H1 (cell line): ENCODE measurements around the gene FAM222B. TPM values are rescaled to one million over a fixed set of nuclear protein-coding genes. Genes with fewer than 3 reads are reported as not detected.

Source experiments
- CTCF ChIA-PET: fragments of 300-600 bp; sonication (Branson Sonifier 250); formaldehyde crosslinking; loops from one replicate; lab custom pipeline; 2021; ENCODE audit not compliant: partially characterized antibody; lab: Charles Lee
- POLR2A ChIA-PET: fragments of 300-600 bp; sonication (Branson Sonifier 250); formaldehyde crosslinking; loops from one replicate; lab custom pipeline; 2021; ENCODE audit warnings: inconsistent platforms; ENCODE audit not compliant: partially characterized antibody; lab: Charles Lee
- DNase-seq, 2 experiments: peaks; one replicate each; pipeline versions ENCODE4 v3.0.0 to v3.0.0-alpha.2; 2010 to 2022; ENCODE audit warnings: low spot score in 2 of 2, low read depth in 1 of 2, mixed read lengths in 1 of 2
- FAIRE-seq: peaks from 2 replicates; lab custom pipeline; 2011; peaks lifted over from hg19 to GRCh38; lab: Jason Lieb, UNC
- H2AFZ ChIP-seq: 2 replicates; pipeline ENCODE4 v1.8.1; 2012; ENCODE audit warnings: low read length, inconsistent platforms
- H2AK5ac ChIP-seq: 2 replicates; pipeline ENCODE4 v1.6.1; 2013; ENCODE audit warnings: low read depth, low read length
- H2BK120ac ChIP-seq: replicated peaks from 2 replicates; pipeline ENCODE3; 2013; ENCODE audit warnings: low read depth, low read length, inconsistent platforms
- H2BK12ac ChIP-seq: 2 replicates; pipeline ENCODE4 v1.6.1; 2013; ENCODE audit warnings: low read depth, low read length
- H2BK15ac ChIP-seq: 2 replicates; pipeline ENCODE4 v1.6.1; 2013; ENCODE audit warnings: low read length
- H2BK20ac ChIP-seq: 2 replicates; pipeline ENCODE4 v1.6.1; 2013; ENCODE audit warnings: low read length
- H2BK5ac ChIP-seq: 2 replicates; pipeline ENCODE4 v1.6.1; 2013; ENCODE audit warnings: low read depth, low read length
- H3K14ac ChIP-seq: 2 replicates; pipeline ENCODE4 v1.6.1; 2013; ENCODE audit warnings: inconsistent platforms; ENCODE audit not compliant: insufficient read length
- H3K18ac ChIP-seq: 2 replicates; pipeline ENCODE4 v1.6.1; 2013; ENCODE audit warnings: low read length; ENCODE audit errors: extremely low read depth
- H3K23ac ChIP-seq: 2 replicates; pipeline ENCODE4 v1.6.1; 2013; ENCODE audit warnings: inconsistent platforms; ENCODE audit not compliant: insufficient read length
- H3K23me2 ChIP-seq: 2 replicates; pipeline ENCODE4 v1.6.1; 2013; ENCODE audit warnings: low read depth, low read length
- H3K27ac ChIP-seq: 2 replicates; pipeline ENCODE4 v1.6.1; 2011; ENCODE audit warnings: low read depth, low read length, inconsistent platforms
- H3K27me3 ChIP-seq, 4 experiments: replicated peaks in 1 of 4; 1 replicate in 1 of 4; 2 replicates in 3 of 4; pipeline versions ENCODE4 v1.6.1 to v1.8.1; 2011 to 2013; ENCODE audit warnings: low read length in 3 of 4, mild to moderate bottlenecking in 3 of 4, inconsistent platforms in 2 of 4, mixed read lengths in 2 of 4, moderate library complexity in 1 of 4; ENCODE audit not compliant: control insufficient read depth in 3 of 4, insufficient read depth in 3 of 4; ENCODE audit errors: extremely low read depth in 1 of 4
- H3K36me3 ChIP-seq, 4 experiments: 2 replicates each; pipeline versions ENCODE4 v1.6.1 to v1.8.1; 2011 to 2013; ENCODE audit warnings: mild to moderate bottlenecking in 4 of 4, low read length in 3 of 4, moderate library complexity in 2 of 4, control low read depth in 1 of 4, inconsistent platforms in 1 of 4; ENCODE audit not compliant: insufficient read depth in 4 of 4, control insufficient read depth in 2 of 4
- H3K4ac ChIP-seq: replicated peaks from 2 replicates; pipeline ENCODE3; 2013; ENCODE audit warnings: low read length, low read depth, mixed read lengths, inconsistent platforms; ENCODE audit not compliant: insufficient read length
- H3K4me1 ChIP-seq, 4 experiments: replicated peaks in 1 of 4; 1 replicate in 1 of 4; 2 replicates in 3 of 4; pipeline versions ENCODE4 v1.6.1 to v1.8.1; 2011 to 2013; ENCODE audit warnings: low read length in 3 of 4, inconsistent platforms in 2 of 4, mixed read lengths in 1 of 4; ENCODE audit not compliant: insufficient read depth in 4 of 4, control insufficient read depth in 3 of 4
- H3K4me2 ChIP-seq, 2 experiments: 2 replicates each; pipeline versions ENCODE4 v1.6.1 to v1.8.1; 2011 to 2013; ENCODE audit warnings: low read depth in 2 of 2, low read length in 2 of 2, control low read depth in 1 of 2, inconsistent platforms in 1 of 2, mild to moderate bottlenecking in 1 of 2; ENCODE audit not compliant: insufficient read depth in 1 of 2
- H3K4me3 ChIP-seq, 4 experiments: fragments of 200-600, 300-600 bp in 1 of 4; sonication (generic), shearing (Covaris generic), sonication (Bioruptor Twin) in 1 of 4; 2 replicates each; pipeline versions ENCODE4 v1.5.1 to v1.8.1; 2011 to 2016; ENCODE audit warnings: low read length in 4 of 4, low read depth in 3 of 4, control low read depth in 2 of 4, inconsistent platforms in 2 of 4, mild to moderate bottlenecking in 2 of 4, mixed read lengths in 1 of 4, moderate library complexity in 1 of 4; ENCODE audit not compliant: insufficient read depth in 2 of 4; ENCODE audit errors: extremely low read depth in 1 of 4
- H3K56ac ChIP-seq: replicated peaks from 2 replicates; pipeline ENCODE3; 2013; ENCODE audit warnings: low read depth, mild to moderate bottlenecking, mixed read lengths, low read length, inconsistent platforms; ENCODE audit not compliant: insufficient read length
- H3K79me1 ChIP-seq: 2 replicates; pipeline ENCODE4 v1.6.1; 2013; ENCODE audit warnings: low read depth, low read length, control low read depth
- H3K79me2 ChIP-seq, 2 experiments: 2 replicates each; pipeline versions ENCODE4 v1.6.1 to v1.8.1; 2012 to 2013; ENCODE audit warnings: low read length in 2 of 2, mild to moderate bottlenecking in 2 of 2, inconsistent platforms in 1 of 2; ENCODE audit not compliant: insufficient read depth in 2 of 2, control insufficient read depth in 1 of 2
- H3K9ac ChIP-seq, 4 experiments: replicated peaks in 1 of 4; 1 replicate in 1 of 4; 2 replicates in 3 of 4; pipeline versions ENCODE4 v1.6.1 to v1.8.1; 2011 to 2013; ENCODE audit warnings: low read depth in 3 of 4, low read length in 3 of 4, control low read depth in 2 of 4, mild to moderate bottlenecking in 2 of 4, moderate library complexity in 2 of 4, inconsistent platforms in 1 of 4; ENCODE audit errors: extremely low read depth in 1 of 4
- H3K9me3 ChIP-seq, 2 experiments: 2 replicates each; pipeline versions ENCODE4 v1.6.1 to v1.8.1; 2012 to 2013; ENCODE audit warnings: mild to moderate bottlenecking in 2 of 2, moderate library complexity in 2 of 2, control low read depth in 1 of 2, inconsistent platforms in 1 of 2, low read depth in 1 of 2, low read length in 1 of 2, mixed read lengths in 1 of 2; ENCODE audit not compliant: insufficient read depth in 2 of 2
- H4K20me1 ChIP-seq, 2 experiments: replicated peaks in 1 of 2; 2 replicates each; pipeline versions ENCODE3 to v1.8.1; 2011 to 2013; ENCODE audit warnings: inconsistent platforms in 2 of 2, low read length in 2 of 2, mild to moderate bottlenecking in 1 of 2; ENCODE audit not compliant: insufficient read depth in 2 of 2, control insufficient read depth in 1 of 2
- H4K5ac ChIP-seq: 2 replicates; pipeline ENCODE4 v1.6.1; 2013; ENCODE audit warnings: low read length, low read depth, mixed read lengths, inconsistent platforms; ENCODE audit not compliant: insufficient read length
- H4K8ac ChIP-seq: 2 replicates; pipeline ENCODE4 v1.8.0; 2013; ENCODE audit warnings: mild to moderate bottlenecking, moderate library complexity, low read length, inconsistent platforms; ENCODE audit not compliant: insufficient read depth; ENCODE audit errors: extremely low read depth
- H4K91ac ChIP-seq: replicated peaks from 2 replicates; pipeline ENCODE3; 2013; ENCODE audit warnings: low read length, mixed read lengths, inconsistent platforms; ENCODE audit not compliant: insufficient read length
- BACH1 ChIP-seq: IDR thresholded peaks from 2 replicates; pipeline ENCODE4 v1.6.1; 2012; ENCODE audit warnings: low read length, improper control_type of control experiment
- BCL11A ChIP-seq, 2 experiments: IDR thresholded peaks; one replicate each; pipeline ENCODE4 v1.6.1; 2011; ENCODE audit warnings: low read depth in 2 of 2, low read length in 2 of 2, mild to moderate bottlenecking in 2 of 2
- CBX5 ChIP-seq: fragments of 300-800, 300-1000 bp; sonication (generic); IDR thresholded peaks from 2 replicates; pipeline ENCODE4 v1.7.1; 2016; ENCODE audit warnings: antibody characterized with exemption, low read length, low read depth
- GTF2F1 ChIP-seq: IDR thresholded peaks from 2 replicates; pipeline ENCODE4 v1.6.1; 2012; ENCODE audit warnings: low read depth, low read length, improper control_type of control experiment, borderline replicate concordance
- HDAC2 ChIP-seq, 2 experiments: fragments of 300-600 bp in 1 of 2; sonication (generic) in 1 of 2; IDR thresholded peaks; 2 replicates each; pipeline ENCODE4 v1.6.1; 2011 to 2012; ENCODE audit warnings: low read depth in 2 of 2, low read length in 2 of 2, mild to moderate bottlenecking in 2 of 2, moderate library complexity in 2 of 2, borderline replicate concordance in 1 of 2, inconsistent platforms in 1 of 2
- SP4 ChIP-seq: IDR thresholded peaks from 2 replicates; pipeline ENCODE4 v1.6.1; 2012; ENCODE audit warnings: low read length, inconsistent platforms
- SUZ12 ChIP-seq: fragments of 200-600 bp; sonication (generic); IDR thresholded peaks from 2 replicates; pipeline ENCODE4 v1.6.1; 2012; ENCODE audit warnings: mild to moderate bottlenecking, inconsistent platforms, low read length, moderate library complexity, mixed read lengths
- TBP ChIP-seq: IDR thresholded peaks from 2 replicates; pipeline ENCODE4 v1.6.1; 2011; ENCODE audit warnings: low read depth, low read length, improper control_type of control experiment
- WGBS, 2 experiments: shearing (Covaris generic) in 1 of 2; methylation state at CpG; one replicate each; pipeline versions ENCODE4 v1.1.6 to v1.1.7; 2013 to 2015; ENCODE audit warnings: low lambda C conversion rate in 2 of 2, mixed read lengths in 2 of 2, inconsistent platforms in 1 of 2, low coverage in 1 of 2, missing lambda C conversion rate in 1 of 2; ENCODE audit not compliant: insufficient replicate concordance in 2 of 2, insufficient coverage in 1 of 2, insufficient read length in 1 of 2; ENCODE audit errors: extremely low coverage in 1 of 2, missing lambda C conversion rate in 1 of 2; 5-methylcytosine and 5-hydroxymethylcytosine counted together
- long read RNA-seq, 2 experiments: library from RNA in 1 of 2; library from capped mRNA in 1 of 2; stranded (forward); transcript quantifications; one replicate each; pipeline ENCODE4 v2.0.0, GENCODE V29; 2021; ENCODE audit warnings: inconsistent platforms in 1 of 2
- polyA minus RNA-seq, 3 experiments: library from RNA; depleted of rRNA, polyadenylated mRNA; stranded (reverse); fragments of >200 nt; gene quantifications; 1 replicate in 2 of 3; 2 replicates in 1 of 3; pipeline ENCODE4 v1.2.3, GENCODE V29; 2011
- polyA plus RNA-seq, 7 experiments: library from polyadenylated mRNA; depleted of rRNA in 3 of 7; stranded (reverse) in 5 of 7; unstranded in 2 of 7; fragments of >200 nt in 5 of 7; fragments of 200-250 nt in 2 of 7; gene quantifications; 1 replicate in 5 of 7; 2 replicates in 1 of 7; 4 replicates in 1 of 7; pipeline versions ENCODE4 v1.2.1 to v1.2.3, GENCODE V29; 2011 to 2013; ENCODE audit warnings: missing spikeins in 2 of 7, mixed read lengths in 2 of 7
- total RNA-seq: library from RNA; stranded (reverse); fragmentation: NEBNext Ultra II Directional; extraction: Animal tissue kit (Norgen Biotek cat#: 25700); gene quantifications from 2 replicates; pipeline ENCODE4 v1.2.1, GENCODE V29; 2021

The FAM222B gene
- 81.7 and 86.6 TPM in 2 replicates for total RNA-seq
- polyA plus RNA-seq (2011; rRNA removed) = 42.1 and 63.9 TPM in 2 replicates
- 21.4 TPM for polyA plus RNA-seq (2011; cell fraction: cytosol; rRNA removed)
- 38.1 TPM for polyA plus RNA-seq (2011; cell fraction: nucleus; rRNA removed)
- polyA plus RNA-seq (2012, experiment 1 of 2) = 60.6 to 73.4 TPM (median 66.4 TPM) in 4 replicates
- 59.5 TPM for polyA plus RNA-seq (2012, experiment 2 of 2)
- polyA plus RNA-seq (2013, experiment 1 of 2) = 94.8 TPM
- 101 TPM for polyA plus RNA-seq (2013, experiment 2 of 2)
- 40.1 and 42.1 TPM in 2 replicates for polyA minus RNA-seq (2011; rRNA and poly(A)+ RNA removed)
- 58.4 TPM for polyA minus RNA-seq (2011; cell fraction: cytosol; rRNA and poly(A)+ RNA removed)
- 45.2 TPM for polyA minus RNA-seq (2011; cell fraction: nucleus; rRNA and poly(A)+ RNA removed)
- long read RNA-seq, experiment 1, full-length matches to known transcripts = 6 of 76 reads
- long read RNA-seq, experiment 1, partial matches to known transcripts = 0 of 76 reads
- long read RNA-seq, experiment 1, other reads (novel, unspliced or antisense) = 70 of 76 reads
- long read RNA-seq, experiment 2, full-length matches to known transcripts = 7 of 12 reads
- long read RNA-seq, experiment 2, partial matches to known transcripts = 0 of 12 reads
- long read RNA-seq, experiment 2, other reads (novel, unspliced or antisense) = 5 of 12 reads

GRCh38 chr17:28842282-28843012 lies at the start of gene FAM222B:
Gene FAM222B, minus strand, starts transcription at chr17:28842790. Its CDS starts 76,123 bp downstream, at chr17:28766667.
- peaks cover 9 to 48% of the 10 kb centered on the region in 2 experiments for H3K79me2 ChIP-seq
- WGBS, 2 experiments = 2% methylated on average over 40 of the region's 44 CpGs; no CpG with 5 or more reads in 1 of the 2 experiments
- TF ChIP-seq TBP = peak; percentile 51
- TF ChIP-seq HDAC2 (IDR thresholded peaks at IDR 0.05; ENCODE audit: borderline replicate concordance in 1 of 2, low read depth in 2 of 2, low read length in 2 of 2) = peak in 1 of 2 experiments; percentile 44; a peak in 1 of 4 replicates
- no peak for TF ChIP-seq CBX5
- TF ChIP-seq SUZ12 = no peak
- TF ChIP-seq SP4 = peak; percentile 93; the same call in 1 of the 2 replicates
- TF ChIP-seq BCL11A (IDR thresholded peaks at IDR 0.05; ENCODE audit: low read depth in 2 of 2, low read length in 2 of 2) = no peak
- TF ChIP-seq BACH1 = peak; percentile 59
- TF ChIP-seq GTF2F1 = no peak

More at GRCh38 chr17:28842282-28843012, at the start of gene FAM222B:
- Histone ChIP-seq H2AK5ac (0 out of 2 replicates have a peak within 1 kb of the TSS, but pooled peaks have one; percentile 39), H3K9me3 (no peaks in the 10 kb centered on the region), H3K4me2 (peak within 1 kb of the TSS; percentile 74 to 85), H3K14ac (no peak within 1 kb of the TSS), H3K23me2 (peaks cover 7% of the 10 kb centered on the region; the same call in 1 of the 2 replicates), H3K4me1 (peaks cover 0 to 1% (median 0%) of the 10 kb centered on the region in 4 experiments; a peak in 1 of 7 replicates), H3K36me3 (no peaks in the 10 kb centered on the region), H2BK15ac (0 out of 2 replicates have a peak within 1 kb of the TSS, but pooled peaks have one; percentile 81), H2BK20ac (0 out of 2 replicates have a peak within 1 kb of the TSS, but pooled peaks have one; percentile 32), H2BK5ac (peak within 1 kb of the TSS; percentile 91), H4K91ac (peak within 1 kb of the TSS; percentile 85), H3K79me1 (peaks cover 2% of the 10 kb centered on the region; the same call in 1 of the 2 replicates), H3K9ac (peak within 1 kb of the TSS; percentile 70 to 94 (median 78)), H3K27me3 (no peaks in the 10 kb centered on the region), H3K23ac (no peak within 1 kb of the TSS), H2AFZ (peak within 1 kb of the TSS; percentile 85), H3K4ac (no peak within 1 kb of the TSS), H4K5ac (peak within 1 kb of the TSS; percentile 88), H3K4me3 (peak within 1 kb of the TSS; percentile 85 to 98 (median 92)), H2BK12ac (peak within 1 kb of the TSS; percentile 75; the same call in 1 of the 2 replicates), H4K8ac (peak within 1 kb of the TSS; percentile 28; the same call in 1 of the 2 replicates), H3K18ac (peak within 1 kb of the TSS; percentile 88), H4K20me1 (no peaks in the 10 kb centered on the region), H3K27ac (peak within 1 kb of the TSS; percentile 18; the same call in 1 of the 2 replicates), H2BK120ac (no peak within 1 kb of the TSS), H3K56ac (no peak within 1 kb of the TSS)
- ChIA-PET CTCF (interaction anchor here (0.6 to 3.9 kb wide), 10 partner anchors 14 to 414 kb away, joined by 3 to 32 read pairs (median 4); no protein-coding TSS in a partner anchor), POLR2A (interaction anchor here (0.6 to 2.8 kb wide), 36 partner anchors 9 to 131 kb away, joined by 3 to 15 read pairs (median 4); partner anchors contain the start of gene NEK8)
- DNase-seq (peak; percentile 54 to 92), FAIRE-seq (no peak)
